Ecto neural progenitor cell (in vitro differentiated cells): ENCODE results near the gene CD180.

Experiments used
- DNase-seq: peaks from one replicate; pipeline ENCODE4 v3.0.0-alpha.2; 2018; ENCODE audit warnings: low spot score

CD180 gene

DNA sequence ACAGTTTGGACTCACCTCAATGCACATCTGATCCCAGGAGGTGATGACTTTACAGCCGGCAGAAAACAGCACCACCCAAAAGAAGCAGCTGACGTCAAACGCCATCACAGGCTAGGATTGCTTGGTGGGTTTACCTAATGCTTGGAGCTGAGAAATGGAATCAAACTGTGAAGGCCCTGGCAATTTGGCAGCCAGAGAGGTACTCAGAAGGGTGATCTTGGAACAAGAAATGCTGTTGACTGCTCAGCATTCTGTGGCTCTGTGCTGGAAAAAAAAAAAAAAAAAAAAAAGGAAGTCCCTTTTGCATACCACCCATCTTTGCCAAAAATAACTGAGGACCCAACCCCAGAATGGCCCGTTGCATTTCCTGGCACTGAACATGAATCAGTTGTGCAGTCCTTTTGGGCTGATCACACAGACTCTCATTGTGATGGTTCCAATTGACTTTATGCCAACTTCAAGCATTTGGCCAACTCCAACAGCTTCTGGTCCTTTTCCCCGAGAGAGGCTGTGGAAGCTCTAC lies at the start of gene CD180:
CD180 (minus strand) TSS at position 263 of the 523 bp plus-strand sequence; CDS start at position 105, 158 bp downstream.
- no peak for DNase-seq

GRCh38 chr5:67246108-67246507 lies 49.5 kb upstream of the CD180 start:
- no peak for DNase-seq

DNA sequence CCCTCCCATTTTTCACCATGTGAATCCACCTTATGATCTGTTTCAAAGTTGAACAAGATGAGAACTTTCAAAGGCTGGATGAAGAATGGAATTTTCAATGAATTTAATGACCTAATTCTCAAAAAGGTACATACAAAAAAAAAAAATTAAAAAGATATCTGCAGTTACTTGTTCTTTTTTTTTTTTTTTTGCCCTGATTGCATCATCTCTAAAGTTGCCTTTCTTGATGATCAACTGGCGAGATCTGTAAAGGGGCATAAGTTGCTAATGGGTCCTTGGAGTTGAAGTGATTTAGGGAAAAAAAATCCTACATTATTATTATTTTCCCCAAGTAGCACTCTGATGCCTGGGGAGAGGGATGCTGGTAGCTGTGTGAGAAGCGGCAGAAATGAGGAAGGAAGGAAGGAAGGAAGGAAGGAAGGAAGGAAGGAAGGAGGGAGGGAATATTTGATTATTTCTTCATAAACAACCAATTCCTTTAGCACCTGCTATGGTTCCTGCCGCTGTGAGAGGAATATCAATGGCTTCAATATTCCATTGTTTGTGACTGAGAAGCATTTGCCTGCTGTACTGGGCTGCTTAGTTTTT lies 48.8 kb upstream of the CD180 start:
- no peak for DNase-seq

DNA sequence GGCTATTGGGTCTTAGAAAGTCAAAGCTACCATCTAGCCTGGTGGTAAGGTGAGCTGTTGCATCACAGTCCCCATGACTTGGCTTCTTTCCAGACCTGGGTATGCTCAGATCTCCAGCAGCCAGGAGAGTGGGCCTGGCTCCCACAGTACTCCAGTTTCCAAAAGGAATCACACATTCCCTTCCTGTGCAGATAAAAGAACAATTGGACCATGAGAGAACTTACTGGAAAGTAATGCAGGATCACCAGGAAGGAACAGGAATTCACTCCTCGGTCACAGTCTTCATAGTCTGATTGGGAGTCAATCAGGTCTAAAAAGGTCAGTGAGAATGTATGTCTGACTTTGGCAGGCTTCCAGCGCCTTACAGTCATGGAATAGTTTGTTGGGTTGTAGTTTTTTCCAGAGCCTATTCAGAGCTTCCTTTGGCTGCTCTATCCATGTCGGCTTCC lies 47.8 kb upstream of the CD180 start:
- no peak for DNase-seq

- no peak for DNase-seq
Observed at GRCh38 chr5:67243944-67244343, 47.3 kb upstream of the CD180 start.

- DNase-seq = no peak
Observed at GRCh38 chr5:67243349-67243748, 46.8 kb upstream of the CD180 start.

GRCh38 chr5:67241326-67241725 lies 44.7 kb upstream of the CD180 start:
- DNase-seq = no peak

GRCh38 chr5:67240846-67241245 lies 44.2 kb upstream of the CD180 start:
- DNase-seq = no peak

- no peak for DNase-seq
Observed at GRCh38 chr5:67240065-67240464, 43.5 kb upstream of the CD180 start.

GRCh38 chr5:67238191-67238590 lies 41.6 kb upstream of the CD180 start:
- no peak for DNase-seq

DNA sequence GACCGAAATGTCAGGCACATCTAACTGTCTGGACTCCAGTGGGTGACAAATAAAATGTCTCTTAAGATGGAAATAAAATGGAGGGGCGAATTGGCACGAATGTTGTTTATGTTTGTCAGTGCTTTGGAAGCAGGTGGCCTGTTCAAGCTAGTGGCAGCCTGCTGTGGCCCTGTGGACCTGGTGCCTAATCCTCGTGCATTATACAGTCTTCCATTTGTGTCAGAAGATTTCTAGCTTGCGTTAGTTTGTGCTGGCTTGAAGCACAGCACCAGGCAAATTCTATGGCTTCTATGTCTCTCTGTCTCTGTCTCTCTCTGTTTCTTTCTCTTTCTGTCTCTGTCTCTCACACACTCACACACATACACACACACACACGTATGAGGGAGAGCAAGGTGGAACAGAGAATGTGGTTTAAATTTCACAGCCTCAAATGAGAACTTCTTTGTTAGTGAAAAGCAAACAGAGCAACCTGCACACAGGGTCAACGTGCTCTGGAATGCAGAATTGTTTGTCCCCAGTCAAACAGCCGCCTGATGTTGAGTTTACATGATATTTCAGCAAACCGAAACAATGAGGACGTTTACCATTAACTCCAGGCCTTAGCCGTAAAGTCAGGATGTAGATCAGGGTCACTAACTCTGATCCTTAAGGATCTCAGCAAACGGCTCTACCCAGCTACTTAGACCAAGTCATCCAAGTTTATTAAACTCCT lies 39.0 kb upstream of the CD180 start:
- no peak for DNase-seq

DNA sequence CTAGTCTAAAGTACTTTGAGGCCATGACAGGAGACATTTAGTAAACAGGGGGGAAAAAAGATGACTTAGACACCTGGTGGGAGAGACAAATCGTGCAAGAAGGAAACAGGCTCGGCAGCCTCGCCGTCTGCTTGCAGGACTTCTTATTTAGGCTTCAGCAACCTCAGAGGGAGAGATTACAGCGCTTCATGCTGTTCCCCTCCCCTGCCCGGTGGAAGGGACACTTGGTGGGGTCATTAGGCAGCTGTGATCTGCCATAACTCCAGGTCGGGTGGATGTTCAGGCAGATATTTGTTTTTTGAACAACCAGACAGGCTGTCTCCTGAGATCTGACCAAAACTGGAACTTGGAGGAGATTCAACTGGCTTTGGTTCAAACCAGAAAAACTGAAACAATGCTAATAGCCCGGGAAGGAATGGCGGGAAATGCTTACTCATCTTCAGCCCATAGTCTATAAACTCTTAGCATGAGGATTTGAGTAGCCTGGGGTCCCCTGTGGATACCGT lies 38.1 kb upstream of the CD180 start:
- DNase-seq = no peak

DNA sequence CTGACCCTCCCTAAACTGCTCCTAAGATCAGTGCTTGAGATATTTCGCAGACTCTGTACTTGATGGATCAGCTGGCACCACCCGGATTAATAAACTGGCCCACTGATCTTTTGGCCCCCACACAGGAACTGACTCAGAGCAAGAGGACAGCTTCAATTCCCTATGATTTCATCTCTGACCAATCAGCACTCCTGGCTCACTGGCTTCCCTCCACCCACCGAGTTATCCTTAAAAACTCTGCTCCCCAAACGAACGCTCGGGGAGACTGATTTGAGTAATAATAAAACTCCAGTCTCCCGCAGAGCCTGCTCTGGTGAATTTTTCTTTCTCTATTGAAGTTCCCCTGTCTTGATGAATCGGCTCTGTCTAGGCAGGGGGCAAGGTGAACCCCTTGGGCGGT lies 36.5 kb upstream of the CD180 start:
- no peak for DNase-seq

GRCh38 chr5:67223211-67223610 lies 26.6 kb upstream of the CD180 start:
- DNase-seq = no peak

GRCh38 chr5:67222243-67223025 lies 25.8 kb upstream of the CD180 start:
- DNase-seq = no peak

DNA sequence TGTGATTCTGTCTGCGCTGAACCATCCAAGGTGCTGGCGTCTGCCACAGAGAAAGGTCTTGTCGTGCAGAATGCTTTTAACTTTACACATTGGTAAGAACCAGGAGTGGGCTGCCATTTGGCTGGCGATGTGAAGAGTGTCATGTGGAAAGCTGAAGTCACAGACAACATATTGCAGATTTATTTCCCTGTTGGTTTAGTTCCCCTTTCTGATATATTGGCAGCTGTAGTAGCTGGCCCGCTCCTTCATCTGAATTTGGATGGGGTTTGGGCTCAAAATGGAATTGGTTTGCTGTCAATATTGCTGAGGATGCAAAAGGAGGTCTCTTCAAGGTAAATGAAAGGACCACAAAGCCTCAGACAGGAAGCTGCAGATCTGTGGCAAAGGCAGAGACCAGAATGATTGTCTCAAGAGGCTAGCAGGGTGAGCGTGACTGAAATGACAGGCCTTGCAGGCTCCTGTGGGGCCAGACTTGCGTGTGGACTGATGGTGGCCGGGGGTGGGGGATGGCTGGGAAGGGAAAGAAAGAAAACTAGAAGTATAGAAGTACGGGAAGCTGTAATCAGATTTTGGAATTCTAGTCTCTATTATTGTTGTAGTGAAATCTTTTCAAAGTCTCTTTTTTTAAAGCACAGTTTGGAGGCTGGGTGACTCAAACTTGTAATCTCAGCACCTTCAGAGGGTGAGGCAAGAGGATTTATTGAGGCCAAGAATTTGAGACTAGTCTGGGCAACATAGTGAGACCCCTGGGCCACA lies 25.1 kb upstream of the CD180 start:
- no peak for DNase-seq

DNA sequence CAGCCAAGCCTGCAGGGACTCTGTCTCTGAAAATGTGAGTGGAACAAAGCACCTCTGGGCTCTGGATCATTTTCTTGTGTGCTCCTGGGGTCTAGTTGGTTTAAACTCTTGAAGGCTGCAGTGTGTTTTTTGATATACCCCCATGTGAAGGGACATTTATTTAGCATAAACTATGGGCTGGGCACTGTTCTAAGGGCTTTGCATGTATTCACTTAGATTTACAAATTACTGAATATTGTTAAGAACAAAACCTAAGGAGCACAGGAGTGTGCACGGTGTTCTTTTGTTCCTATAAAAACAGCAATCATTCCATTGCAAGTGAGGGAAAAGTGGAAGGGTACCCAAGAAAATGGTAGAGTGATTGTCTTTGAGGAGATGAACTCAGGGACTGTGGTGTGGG lies 20.0 kb upstream of the CD180 start:
- no peak for DNase-seq

GRCh38 chr5:67215519-67216471 lies 19.2 kb upstream of the CD180 start:
- DNase-seq = no peak

DNA sequence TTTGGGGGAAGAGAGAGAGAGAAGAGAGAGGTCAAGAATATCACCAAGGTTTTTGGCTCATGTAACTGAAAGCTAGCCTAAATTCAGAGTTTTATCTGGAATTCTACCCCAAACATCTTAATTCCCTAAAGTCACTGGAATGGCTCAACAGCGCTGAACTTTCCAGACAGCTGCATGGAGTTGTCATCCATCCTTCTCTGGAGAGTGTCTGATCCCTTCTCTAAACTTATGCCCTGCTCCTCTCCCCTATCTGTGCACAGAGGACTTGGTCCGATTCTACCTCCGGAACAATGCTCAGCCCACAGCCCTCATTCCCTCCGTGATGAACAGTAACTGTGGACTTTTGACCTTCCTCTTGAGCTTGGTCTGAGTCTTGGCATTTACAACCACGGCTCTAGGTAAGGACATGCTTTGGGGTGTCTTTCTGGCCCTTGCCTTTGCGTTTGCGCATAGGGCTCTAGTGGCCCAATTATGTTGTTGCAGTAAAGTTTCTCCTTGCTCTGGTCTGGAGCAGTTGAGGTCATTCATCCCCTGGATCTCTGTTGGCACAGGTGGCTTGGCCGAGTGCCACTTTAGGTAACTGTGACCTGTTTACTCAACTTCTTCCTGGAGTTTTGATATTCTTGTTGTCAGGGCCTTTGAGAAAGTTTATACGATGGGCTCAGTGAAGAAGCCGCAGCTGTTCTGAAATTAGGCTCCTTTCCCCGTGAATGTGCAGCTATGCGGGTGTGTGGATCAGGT lies 18.3 kb upstream of the CD180 start:
- no peak for DNase-seq

DNA sequence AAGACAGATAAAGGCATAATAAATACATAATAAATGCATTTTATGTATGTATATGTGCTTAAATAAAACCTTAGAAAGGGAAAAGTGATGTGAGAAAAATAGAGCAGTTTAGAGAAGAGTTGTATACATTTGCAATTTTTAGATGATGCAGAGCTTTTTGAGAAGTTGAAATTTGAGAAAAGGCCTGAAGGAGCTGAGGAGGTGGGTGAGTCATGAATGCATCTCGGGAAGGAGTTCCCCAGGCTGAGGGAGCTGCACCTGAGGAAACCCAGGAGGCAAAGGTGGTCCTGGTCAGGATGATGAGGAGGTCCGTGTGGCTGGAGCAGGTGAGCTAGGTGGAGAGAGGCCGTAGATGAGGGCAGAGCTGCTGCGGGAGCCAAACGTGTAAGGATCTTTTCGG lies 17.4 kb upstream of the CD180 start:
- no peak for DNase-seq
